GM21717 (cell line): ENCODE results near the gene ASB10.

ENCODE experiments used
- ATAC-seq: cut with Tn5 transposase; IDR thresholded peaks from one replicate; pipeline ENCODE4 v1.9.1; 2021; ENCODE audit warnings: mild to moderate bottlenecking, moderate library complexity; ENCODE audit not compliant: unreplicated experiment

ASB10 gene

DNA sequence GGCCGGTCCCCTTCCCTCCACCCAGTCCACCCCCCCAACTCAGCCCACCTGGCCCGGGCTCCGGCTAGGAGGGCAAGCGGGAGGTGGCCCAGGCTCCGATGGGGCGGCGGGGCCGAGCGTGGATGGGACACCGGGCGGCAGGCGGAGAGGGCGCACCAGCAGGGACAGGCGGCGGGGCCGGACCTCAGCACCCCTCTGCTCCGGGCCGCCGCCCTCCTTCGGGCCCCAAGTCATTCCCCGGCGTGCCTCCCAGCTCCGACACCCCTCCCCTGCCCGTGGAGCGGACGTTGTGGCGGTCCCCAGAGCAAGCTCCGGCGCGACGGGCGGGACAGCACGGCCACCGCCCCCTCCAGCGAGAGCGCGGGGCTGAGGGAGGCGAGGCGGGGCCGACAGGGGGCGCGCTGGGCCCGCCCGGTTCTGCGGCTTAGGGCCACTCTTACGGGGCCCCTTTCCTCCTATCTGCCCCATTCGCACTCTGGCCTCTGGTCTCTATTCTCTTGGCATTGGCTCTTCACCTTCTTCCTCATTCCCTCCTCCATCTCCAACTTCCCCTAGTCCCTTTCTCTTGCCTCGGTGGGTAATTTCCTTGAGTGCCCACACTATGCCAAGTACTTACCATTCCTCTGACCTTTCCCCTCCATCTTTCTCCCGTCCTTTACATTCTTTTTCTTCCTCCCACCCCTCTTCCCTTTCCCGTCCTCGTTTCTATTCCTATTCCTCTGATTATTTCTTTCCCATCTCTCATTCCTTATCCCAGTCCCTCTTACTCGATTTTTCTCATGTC lies 18.9 kb downstream of the ASB10 start:
- no peak for ATAC-seq

DNA sequence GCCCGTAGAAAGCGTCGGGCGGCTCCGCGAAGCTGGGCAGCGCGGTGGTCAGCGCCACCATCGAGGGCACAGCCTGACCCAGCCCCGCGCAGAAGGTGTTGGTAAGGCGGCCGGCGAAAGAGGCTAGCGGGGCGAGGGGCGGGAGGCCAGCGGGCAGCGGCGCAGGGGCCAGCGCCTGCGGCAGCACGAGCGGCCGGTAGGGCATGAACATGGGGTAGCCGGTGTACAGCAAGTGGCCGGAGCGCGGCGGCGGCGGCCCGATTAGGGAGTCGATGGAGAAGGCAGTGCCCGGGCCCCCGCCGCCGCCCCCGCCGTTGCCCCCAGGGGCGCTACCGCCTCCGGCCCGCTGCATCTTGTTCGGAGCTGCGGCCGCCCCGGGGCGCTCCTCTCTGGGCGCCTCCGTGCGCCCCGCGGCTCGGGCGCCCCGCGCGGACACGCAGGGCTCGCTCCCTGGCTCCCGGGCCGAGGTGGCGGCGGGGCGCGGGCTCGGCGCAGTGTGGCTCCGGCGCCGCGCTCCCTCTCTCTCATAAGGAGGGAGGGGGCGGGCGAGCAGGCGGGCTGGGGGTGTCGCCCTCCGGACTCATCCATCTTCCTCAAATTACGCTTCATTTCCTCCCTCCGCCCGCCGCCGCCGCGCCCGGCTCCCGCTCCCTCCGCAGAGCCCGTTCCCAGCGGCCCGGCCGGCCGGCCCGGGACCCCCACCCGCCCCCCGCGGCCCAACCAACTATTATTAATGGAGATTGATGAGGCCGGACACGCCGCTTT lies 19.7 kb downstream of the ASB10 start, which contains the start of gene GBX1:
GBX1 (minus strand) TSS at position 498 of the 765 bp plus-strand sequence; CDS start at position 352, 146 bp downstream.
- ATAC-seq = no peak

DNA sequence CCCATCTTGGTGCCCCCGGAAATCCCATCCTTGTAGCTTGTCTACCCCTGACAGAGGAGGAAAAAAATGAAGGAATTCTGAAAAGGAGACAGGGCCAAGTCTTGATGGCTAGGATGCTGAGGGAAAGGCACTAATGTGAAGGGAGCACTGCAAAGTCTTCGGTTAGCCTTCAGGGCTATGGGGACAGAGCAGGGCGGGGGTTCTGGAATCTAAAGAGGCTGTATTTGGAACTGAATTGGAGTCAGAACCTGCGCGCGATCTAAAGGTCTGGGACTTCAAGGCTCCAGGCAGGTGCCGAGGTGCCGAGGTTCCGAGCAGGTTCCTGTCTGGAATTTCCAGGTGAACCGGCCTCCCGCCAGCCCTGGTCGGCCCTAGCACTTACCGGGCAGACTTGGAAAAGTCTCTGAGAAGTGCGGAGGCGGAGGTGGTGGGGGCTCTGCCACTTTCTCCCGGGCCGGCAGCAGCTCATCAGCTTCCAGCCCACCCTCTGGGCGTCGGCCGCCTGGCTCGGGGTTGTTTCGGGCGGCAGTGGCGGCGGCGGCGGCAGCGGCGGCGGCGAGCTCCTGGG lies 20.3 kb downstream of the ASB10 start:
- no peak for ATAC-seq

DNA sequence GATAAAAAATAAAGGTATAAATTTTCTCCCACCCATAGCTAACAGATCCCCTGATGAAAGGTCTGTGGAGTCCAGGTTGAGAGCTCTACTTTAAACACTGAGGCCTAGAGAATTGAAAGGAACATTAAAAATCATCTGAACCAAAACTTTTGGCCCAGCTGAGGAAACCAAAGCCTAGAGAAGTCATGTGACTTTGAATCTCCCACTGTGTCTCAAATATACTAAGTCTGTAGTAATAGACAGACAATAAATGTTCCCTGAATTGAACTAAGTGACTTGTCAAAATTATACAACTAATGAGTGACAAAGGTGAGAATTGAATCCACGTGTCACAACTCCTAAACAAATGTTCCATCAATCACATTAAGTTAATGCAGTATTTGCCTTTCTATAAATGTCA lies 25.3 kb downstream of the ASB10 start:
- ATAC-seq = no peak

DNA sequence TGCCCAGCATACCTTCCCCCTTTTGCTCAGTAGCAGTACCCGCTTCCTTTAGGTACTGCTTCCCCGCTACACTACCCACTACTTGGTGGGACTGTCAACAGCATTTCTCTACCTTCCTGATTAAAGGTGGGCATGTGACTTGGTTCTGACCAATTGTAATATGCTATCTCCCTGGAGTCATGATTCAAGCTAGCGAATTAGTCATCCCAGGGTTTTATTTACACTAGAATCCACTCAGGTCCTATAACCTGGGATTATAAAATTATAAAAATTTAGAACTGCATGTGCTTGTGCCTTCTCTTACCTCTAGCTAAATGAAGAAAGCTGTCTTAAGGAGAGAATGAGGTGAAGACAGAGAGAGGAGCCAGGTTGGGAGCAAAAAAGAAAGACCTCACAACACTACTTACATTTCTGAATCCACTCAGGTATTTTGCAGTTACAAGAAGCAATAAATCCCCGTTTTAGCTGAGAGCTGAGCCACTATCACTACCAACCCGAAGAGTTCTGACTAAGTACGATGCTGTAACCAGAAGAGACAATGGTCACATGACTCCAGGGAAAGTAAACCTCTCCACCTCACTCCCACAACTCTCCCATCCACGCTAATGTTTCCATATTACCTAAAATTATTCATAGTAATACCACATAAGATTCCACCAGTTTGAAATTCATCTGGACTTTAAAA lies 29.3 kb downstream of the ASB10 start:
- no peak for ATAC-seq

DNA sequence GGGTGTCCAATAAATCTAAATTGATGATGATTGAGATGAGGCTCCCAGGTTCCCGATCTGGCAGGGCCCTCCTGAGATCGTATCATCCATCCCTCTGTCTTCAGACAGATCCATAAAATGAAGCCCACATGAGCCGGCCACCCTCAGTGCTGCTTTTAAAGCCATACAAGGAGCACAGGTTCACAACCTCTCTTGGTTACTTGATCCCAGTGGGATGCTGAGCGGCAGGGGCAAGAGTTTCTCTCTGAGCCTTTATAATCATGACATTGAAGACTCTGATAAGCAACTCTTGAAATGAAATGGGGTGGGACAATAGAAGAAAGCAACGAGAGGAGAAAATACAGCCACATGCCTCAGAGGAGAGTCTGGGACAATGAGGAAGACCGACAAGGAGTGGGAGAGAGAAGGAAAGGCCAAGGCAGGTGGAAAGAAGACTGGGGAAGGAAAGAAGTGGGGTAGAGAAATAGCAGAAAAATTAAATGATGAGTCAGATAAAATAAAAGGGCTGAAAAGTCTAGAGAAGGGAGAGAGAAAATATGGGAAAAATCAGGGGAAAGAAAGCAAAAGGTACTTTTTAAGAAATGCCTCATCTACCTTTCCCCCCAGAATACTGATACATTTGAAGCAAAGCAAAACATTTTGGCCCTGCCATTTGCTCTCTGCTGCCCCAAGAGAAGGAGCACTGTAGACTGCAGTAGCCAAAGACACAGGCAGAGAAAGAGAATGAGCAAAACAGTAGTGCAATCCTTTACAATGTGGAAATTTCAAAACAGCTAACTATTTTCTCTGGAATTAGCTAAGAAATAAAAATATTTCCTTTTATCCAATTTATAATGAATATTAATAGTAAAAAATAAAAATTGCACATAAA lies 34.2 kb downstream of the ASB10 start:
- no peak for ATAC-seq

DNA sequence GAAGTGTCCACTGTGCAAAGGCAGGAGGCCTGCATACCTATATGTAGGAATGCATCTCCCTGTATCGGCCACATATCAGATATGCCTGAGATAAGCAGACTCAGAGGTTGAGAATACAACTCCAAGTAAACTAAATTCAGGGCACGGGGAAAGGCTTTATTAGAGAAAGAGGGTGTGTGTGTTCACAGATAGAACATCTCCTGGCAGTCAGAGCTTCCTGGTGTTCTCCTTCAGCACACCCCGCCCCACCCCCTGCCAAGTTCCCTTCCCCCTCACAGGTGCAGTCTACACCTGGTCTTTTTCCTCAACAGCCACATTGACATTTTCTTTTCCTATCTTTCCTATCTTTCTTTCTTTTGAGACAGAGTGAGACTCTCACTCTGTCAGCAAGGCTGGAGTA lies 36.7 kb downstream of the ASB10 start:
- ATAC-seq = no peak

DNA sequence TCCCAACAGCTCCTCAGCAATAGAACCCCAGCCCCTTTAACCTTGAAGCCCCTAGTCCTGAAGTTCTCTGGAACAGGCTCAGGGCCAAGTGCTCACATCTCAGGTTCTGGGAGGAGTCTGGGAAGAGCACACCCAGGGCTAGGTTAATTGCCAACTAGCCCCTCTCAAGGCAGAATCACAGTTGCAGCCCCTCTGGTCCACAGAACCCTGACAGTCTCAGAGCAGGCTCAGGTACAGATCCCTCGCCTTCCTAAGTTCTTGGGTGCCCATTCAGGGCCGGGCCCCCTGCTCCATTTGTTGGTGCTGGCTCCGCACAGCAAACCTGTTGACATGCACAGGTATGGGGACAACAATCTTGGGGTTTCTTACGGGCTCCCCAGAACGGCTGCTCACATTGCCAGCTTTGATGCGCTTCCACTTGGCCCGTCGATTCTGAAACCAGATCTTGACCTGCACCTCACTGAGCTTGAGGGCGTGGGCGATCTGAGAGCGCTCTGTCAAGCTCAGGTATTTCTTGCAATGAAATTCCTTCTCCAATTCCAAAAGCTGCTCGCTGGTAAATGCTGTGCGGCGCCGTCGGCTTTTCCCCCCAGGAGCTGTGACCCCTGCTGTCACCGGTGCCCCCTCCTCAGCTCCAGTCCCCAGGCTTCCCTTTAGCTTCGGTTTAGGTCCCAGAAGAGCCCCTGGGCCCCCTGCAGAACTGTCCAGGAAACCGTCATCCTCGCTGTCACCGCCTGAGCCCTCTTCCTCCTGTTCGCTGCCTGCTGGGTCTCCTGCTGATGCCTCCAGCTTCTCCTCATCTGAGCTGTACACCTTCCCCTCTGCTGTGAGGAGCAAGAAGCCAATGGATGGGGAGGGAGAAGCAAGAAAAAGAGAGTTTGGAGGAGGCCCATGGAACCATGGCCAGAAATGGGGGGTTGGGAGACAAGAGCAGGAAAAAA lies 38.5 kb downstream of the ASB10 start:
- ATAC-seq = no peak

DNA sequence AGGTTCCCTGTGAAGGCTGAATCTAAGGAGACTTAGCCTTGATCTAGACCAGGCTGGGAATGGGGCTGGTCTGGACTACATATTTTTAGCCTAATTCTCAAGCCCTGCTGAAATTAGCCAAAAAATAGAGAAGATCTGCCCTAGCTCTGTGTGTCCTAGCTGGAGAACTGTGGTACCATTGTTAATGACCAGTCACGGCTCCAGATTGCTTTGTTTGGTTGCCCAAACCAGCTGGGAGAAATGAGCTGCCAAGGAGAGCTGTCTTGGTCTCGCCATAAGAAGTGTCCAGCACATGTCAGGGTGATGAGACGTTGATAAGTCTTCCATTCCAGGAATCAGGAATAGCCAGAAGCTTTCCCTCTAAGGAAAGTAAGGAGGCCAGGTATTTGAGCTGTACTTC lies 40.3 kb downstream of the ASB10 start:
- ATAC-seq = no peak

DNA sequence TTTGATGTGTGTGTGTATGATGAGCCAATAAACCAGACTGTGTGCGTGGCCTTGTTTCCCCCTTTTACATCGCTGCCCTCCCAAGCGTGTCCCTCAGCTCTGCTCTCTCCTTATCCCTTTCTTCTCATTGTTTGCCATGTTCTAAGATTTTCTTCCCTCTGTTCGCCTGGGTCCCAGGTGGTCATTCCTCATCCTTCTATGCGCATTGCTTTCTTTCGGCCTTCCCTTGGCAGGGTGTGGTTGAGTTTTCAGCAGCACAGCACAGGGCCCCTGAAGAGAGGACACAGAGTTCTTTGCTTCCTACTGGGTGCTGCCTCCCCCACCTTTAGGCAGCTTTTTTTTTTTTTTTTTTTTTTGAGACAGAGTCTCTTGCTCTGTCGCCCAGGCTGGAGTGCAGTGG lies 42.7 kb downstream of the ASB10 start:
- no peak for ATAC-seq

DNA sequence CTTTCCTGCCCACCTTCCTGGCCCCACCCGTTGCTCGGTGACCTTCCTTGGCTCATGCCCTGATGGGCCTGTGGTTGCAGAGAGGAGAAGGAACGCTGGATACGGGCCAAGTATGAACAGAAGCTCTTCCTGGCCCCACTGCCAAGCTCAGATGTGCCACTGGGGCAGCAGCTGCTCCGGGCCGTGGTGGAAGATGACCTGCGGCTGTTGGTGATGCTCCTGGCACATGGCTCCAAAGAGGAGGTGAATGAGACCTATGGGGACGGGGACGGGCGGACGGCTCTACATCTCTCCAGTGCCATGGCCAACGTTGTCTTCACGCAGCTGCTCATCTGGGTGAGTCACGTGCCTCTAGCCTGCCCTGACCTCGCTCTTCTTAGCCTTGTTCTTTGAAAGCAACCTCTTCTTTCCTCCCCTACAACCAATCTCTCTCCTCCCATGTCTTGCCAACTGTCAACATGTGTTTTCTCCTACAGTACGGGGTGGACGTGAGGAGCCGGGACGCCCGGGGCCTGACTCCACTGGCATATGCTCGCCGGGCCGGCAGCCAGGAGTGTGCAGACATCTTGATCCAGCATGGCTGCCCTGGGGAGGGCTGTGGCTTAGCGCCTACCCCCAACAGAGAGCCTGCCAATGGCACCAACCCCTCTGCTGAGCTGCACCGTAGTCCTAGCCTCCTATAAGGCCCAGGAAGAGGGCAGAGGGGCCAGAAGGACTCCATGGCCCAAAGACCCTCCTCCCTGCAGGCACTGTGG lies 43.6 kb downstream of the ASB10 start:
- no peak for ATAC-seq

DNA sequence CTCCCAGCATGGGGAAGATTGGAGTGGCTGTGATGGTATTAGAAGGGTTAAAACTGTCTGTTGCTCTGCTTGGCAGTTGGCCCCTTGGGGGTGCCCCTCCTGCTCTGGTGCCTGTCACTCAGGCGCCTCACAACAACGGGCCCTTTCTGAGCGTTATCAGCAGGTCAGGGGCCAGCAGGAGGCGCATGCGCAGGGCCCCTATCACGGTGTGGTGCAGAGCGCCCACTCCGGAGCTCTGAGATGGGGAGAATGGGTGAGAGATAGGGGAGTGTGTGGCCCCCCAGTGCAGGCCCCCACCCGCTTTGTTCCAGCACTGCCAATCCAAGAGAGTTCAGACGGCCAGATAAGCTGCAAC lies 44.4 kb downstream of the ASB10 start:
- no peak for ATAC-seq

DNA sequence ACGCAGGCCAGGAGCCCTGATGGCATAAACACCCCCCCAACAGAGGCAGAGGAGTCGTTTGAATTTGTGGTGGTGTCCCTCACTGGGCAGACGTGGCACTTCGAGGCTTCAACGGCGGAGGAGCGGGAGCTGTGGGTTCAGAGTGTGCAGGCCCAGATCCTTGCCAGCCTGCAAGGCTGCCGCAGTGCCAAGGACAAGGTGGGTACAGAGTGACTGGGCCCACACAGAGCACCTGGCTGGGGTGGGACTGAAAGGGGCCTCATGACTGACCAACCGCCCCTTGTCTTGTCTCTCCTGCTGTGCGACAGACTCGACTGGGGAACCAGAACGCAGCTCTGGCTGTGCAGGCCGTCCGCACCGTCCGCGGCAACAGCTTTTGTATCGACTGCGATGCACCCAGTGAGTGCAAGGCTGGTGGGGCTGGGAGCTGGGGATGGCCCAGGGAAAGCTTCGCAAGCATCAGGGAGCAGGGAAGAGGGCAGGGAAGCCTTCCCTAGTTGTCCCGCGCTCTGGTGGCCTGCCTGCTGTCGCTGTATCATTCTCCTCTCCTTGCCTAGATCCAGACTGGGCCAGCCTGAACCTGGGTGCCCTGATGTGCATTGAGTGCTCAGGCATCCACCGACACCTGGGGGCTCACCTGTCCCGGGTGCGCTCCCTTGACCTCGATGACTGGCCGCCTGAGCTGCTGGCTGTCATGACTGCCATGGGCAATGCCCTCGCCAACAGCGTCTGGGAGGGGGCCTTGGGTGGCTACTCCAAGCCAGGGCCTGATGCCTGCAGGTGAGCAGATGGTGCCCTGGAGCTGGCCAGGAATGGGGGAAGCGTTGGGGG lies 45.0 kb downstream of the ASB10 start:
- no peak for ATAC-seq

DNA sequence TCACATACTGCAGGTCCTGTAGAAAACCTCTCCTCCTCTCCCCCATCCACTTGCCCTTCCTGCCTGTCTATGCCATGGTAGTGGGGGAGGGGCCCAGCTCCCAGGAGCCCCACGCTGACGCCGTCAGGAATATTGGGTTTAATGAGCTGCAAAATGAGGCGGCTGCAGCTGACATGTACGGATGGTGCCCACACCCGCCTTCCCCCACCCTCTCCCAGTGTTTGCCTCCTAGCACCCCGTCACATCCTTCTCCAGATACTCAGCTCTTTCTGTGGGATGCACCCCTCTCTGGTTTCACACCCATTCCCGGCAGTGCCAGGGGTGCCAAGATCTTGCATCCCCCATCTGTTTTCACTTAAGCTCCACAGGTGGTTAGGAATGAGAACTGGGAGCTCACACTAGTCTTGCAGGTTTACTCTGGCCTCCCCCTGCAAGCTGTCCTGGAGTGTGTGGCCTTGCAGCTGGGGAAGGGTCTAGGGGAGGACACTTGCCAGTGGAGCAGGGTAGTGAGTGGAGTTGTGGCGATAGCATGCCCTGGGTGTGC lies 45.7 kb downstream of the ASB10 start:
- ATAC-seq = no peak

DNA sequence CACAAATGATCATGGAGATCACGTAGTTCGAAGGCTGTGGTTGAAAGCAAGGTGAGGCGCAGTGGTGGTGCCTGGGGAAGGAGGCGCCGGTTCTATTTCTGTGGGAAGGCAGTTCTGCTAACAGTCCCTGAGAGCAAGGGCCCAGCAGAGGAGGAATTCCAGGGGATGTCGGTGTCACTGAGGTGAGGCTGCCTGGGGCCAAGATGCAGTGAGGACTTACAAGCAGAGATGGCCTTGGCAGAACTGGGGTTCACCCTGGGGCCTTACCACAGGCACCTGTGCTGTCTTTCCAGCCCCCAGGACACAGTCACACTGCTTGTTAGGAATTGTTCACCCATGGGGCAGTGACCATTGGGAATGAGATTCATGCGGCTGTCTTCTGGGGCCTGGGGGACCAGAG lies 46.2 kb downstream of the ASB10 start:
- ATAC-seq = no peak

DNA sequence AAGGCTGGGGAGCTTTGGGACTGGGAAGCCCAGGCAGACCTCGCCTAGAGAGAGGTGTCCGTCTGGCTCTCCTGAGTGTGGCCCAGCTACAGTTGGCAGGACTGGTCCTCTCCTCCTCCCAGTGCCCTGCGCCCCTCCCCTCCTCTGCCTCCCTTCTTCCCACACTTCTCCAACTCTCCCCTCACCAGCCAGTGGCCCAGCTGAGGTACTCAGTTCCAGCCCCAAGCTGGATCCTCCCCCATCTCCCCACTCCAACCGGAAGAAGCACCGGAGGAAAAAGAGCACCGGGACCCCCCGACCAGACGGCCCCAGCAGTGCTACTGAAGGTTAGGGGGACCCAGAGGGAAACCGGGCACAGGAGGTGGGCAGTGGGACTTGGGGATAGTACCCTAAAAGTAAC lies 47.3 kb downstream of the ASB10 start:
- no peak for ATAC-seq

DNA sequence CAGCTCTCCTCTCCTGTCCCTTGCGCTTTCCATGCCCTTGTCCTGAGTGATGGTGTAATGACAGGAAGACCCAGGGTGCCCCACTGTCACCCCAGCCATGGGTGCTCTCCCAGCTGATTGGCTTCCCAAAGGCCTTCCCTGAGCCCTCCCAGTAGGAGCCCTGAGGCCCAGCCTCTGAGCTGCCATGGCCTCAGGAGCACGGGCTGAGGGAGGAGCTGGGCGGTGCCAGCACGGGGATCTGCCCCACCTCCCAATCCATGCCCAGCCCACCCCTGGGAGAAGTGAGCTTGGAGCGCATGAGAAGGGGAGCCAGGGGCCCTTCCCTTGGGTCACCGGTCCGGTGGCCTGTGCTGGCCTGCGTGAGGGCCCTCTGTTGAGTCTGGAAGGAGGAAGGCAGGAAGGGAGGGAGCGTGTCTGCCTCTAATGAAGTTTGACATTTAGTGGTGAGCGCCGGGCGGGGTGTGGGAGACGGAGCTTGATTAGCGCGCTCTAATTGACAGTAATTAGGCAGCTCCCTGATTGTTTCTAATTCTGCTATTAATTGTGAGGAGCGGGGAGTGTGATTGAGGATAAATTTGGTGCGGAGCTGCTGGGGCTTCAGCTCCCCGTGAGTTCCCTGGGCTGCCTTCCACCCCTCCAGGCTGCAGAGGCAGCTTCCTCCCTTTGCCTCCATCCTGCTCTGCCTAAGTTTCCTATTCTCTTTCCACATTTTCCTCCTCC lies 47.8 kb downstream of the ASB10 start:
- ATAC-seq = no peak
